ENCODE results near the gene PTN. TPM values are rescaled to one million over a fixed set of nuclear protein-coding genes. Genes with fewer than 3 reads are reported as not detected.

Gene PTN
- total RNA-seq, 1 donor from 2014 or later: 10.4 TPM

DNA sequence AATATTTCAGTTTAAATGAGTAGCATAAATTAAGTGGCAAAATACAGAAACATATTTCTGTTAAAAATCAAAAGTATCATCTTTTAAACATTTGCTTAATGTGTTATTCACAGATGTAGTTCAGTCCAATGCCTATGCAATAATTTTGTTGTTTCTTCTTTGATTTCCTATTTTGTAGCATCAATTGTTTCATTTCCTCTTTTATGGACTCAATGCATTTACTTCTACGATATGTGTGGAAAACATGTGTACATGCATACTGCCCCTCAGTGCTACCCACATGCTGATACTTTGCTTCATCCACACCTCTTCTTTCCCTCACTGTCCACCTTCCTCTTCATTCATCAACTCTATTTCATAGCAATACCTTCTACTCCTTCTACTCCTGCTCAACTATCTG, 108.1 kb downstream of the PTN start:
- TF ChIP-seq, protein P1, sequence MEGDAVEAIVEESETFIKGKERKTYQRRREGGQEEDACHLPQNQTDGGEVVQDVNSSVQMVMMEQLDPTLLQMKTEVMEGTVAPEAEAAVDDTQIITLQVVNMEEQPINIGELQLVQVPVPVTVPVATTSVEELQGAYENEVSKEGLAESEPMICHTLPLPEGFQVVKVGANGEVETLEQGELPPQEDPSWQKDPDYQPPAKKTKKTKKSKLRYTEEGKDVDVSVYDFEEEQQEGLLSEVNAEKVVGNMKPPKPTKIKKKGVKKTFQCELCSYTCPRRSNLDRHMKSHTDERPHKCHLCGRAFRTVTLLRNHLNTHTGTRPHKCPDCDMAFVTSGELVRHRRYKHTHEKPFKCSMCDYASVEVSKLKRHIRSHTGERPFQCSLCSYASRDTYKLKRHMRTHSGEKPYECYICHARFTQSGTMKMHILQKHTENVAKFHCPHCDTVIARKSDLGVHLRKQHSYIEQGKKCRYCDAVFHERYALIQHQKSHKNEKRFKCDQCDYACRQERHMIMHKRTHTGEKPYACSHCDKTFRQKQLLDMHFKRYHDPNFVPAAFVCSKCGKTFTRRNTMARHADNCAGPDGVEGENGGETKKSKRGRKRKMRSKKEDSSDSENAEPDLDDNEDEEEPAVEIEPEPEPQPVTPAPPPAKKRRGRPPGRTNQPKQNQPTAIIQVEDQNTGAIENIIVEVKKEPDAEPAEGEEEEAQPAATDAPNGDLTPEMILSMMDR (IDR thresholded peaks at IDR 0.05; ENCODE audit: insufficient read depth, low read length, poor library complexity, severe bottlenecking): no peak
- H3K4me3 ChIP-seq (ENCODE audit: low read depth, low read length): no peak overlapping the region

DNA sequence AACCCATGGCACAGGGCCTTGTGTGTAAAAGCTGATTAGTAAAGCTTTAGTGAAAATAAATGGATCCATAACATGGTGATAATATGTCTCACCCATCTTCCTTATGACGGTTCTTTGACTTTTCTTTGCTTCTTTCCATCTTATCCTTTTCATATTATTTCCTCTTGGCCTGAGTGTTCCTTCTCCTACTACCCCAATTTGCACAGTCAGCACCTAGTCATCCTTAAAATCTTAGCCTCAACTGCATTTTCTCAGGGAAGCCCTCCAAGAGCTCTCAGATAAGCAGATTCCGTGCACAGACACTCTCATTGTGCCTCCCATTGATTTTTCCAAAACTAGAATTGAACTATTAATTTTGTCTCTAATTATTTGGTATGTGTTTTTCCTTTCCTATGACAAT, 112.4 kb downstream of the PTN start:
- DNase-seq (ENCODE audit: low read depth): no peak
- TF ChIP-seq, protein P1 (IDR thresholded peaks at IDR 0.05; ENCODE audit: insufficient read depth, low read length, poor library complexity, severe bottlenecking): no peak

More for the DNA sequence above, 108.1 kb downstream of the PTN start:
- no peaks in the 10 kb centered on the region for H3K27me3 ChIP-seq (ENCODE audit: control insufficient read depth, insufficient read depth, low read length)
- DNase-seq (ENCODE audit: low read depth): no peak
- no peaks in the 10 kb centered on the region for H3K36me3 ChIP-seq (ENCODE audit: control insufficient read depth, insufficient read depth, low read length)

DNA sequence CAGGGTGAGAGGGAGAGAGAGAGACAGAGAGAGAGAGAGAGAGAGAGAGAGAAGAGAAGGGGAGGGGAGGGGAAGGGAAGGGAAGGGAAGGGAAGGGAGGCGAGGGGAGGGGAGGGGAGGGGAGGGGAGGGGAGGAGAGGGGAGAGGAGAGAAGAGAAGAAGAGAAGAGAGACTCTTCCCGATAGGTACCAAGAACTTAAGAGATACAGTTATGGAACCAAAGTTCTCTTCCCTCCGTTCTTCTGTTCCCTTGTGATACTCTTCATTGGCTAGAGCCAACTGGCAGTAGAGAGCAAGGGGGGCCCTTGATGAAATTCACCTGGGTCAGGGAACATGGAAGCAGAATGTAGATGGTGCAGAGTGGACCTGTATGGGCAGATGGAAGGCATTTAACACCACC, 122.1 kb downstream of the PTN start:
- H3K4me3 ChIP-seq (ENCODE audit: low read depth, low read length): no peak overlapping the region
- DNase-seq (ENCODE audit: low read depth): no peak
- TF ChIP-seq, protein P1 (IDR thresholded peaks at IDR 0.05; ENCODE audit: insufficient read depth, low read length, poor library complexity, severe bottlenecking): no peak

More for the DNA sequence above, 112.4 kb downstream of the PTN start:
- H3K4me3 ChIP-seq (ENCODE audit: low read depth, low read length): no peak overlapping the region
- H3K27me3 ChIP-seq (ENCODE audit: control insufficient read depth, insufficient read depth, low read length): no peaks in the 10 kb centered on the region
- no peaks in the 10 kb centered on the region for H3K36me3 ChIP-seq (ENCODE audit: control insufficient read depth, insufficient read depth, low read length)

DNA sequence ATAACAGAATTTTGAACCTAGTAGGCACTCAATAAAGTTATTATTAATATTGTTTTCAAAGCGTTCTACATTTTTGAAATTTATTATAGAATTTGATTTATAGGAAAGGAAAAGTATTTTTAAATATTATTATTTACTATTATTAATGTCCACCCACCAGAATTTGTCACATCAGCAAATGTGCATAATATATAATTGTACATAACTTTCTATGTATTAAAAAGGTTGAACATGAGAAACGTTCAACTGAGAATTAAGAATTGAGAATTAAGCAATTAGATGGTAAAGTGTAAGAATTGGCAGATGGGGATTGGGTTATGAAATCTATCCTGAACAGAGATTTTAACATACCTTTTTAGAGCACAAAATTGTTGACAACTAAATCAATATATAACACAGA, 129.8 kb downstream of the PTN start:
- TF ChIP-seq, protein P1 (IDR thresholded peaks at IDR 0.05; ENCODE audit: insufficient read depth, low read length, poor library complexity, severe bottlenecking): no peak
- no peak for DNase-seq (ENCODE audit: low read depth)
- Histone ChIP-seq H3K27me3 (ENCODE audit: control insufficient read depth, insufficient read depth, low read length) (no peaks in the 10 kb centered on the region), H3K4me3 (ENCODE audit: low read depth, low read length) (no peak overlapping the region), H3K36me3 (ENCODE audit: control insufficient read depth, insufficient read depth, low read length) (no peaks in the 10 kb centered on the region)

More for the DNA sequence above, 122.1 kb downstream of the PTN start:
- Histone ChIP-seq H3K36me3 (ENCODE audit: control insufficient read depth, insufficient read depth, low read length) (no peaks in the 10 kb centered on the region), H3K27me3 (ENCODE audit: control insufficient read depth, insufficient read depth, low read length) (no peaks in the 10 kb centered on the region)

DNA sequence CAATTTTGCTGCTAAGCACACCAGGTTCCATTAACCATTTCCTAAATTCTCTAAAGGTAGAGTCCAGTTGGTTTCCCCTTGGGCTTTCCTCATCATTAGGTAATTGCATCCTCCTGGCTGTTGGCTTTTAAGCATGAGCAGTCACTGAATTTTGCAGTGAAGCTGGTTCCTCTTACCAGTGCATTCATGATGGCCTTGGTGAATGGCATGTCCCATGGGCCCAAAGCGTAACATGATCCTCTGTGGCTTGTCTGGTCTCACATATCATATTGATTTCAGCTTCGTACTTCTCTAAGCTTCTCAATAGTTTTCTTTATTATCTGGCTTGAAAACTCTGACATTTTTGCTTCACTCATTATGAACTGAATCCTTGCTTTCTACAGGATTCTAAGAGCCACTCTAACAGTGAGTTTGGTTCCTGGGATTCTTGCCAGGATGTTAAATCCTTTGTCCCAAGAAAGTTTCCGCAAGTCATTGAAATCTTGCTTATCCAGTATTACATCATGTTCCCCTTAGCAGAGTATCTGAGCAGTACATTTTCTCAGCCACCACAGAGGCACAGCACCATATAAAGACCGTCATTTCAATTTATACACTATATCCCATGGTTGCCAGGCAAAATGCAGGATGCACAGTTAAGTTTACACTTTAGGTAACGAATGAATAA, 134.2 kb downstream of the PTN start:
- Histone ChIP-seq H3K4me3 (ENCODE audit: low read depth, low read length) (no peak overlapping the region), H3K36me3 (ENCODE audit: control insufficient read depth, insufficient read depth, low read length) (no peaks in the 10 kb centered on the region), H3K27me3 (ENCODE audit: control insufficient read depth, insufficient read depth, low read length) (no peaks in the 10 kb centered on the region)
- TF ChIP-seq, protein P1 (IDR thresholded peaks at IDR 0.05; ENCODE audit: insufficient read depth, low read length, poor library complexity, severe bottlenecking): no peak
- DNase-seq (ENCODE audit: low read depth): no peak

DNA sequence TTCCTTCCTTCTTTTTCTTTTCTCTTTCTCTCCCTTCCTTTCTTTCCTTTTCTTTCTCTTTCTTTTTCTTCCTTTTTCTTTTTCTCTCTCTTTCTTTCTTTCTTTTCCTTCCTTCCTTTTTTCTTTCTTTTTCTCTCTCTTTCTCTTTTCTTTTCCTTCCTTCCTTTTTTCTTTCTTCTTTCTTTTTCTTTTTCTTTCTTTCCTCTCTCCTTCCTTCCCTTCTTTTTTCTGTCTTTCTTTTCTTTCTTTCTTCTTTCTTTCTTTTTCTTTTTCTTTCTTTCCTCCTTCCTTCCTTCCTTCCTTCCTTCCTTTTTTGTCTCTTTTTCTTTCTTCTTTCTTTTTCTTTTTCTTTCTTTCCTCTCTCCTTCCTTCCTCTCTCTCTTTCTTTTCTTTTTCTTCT, 136.8 kb downstream of the PTN start:
- TF ChIP-seq, protein P1 (IDR thresholded peaks at IDR 0.05; ENCODE audit: insufficient read depth, low read length, poor library complexity, severe bottlenecking): no peak
- no peak for DNase-seq (ENCODE audit: low read depth)
- Histone ChIP-seq H3K36me3 (ENCODE audit: control insufficient read depth, insufficient read depth, low read length) (no peaks in the 10 kb centered on the region), H3K27me3 (ENCODE audit: control insufficient read depth, insufficient read depth, low read length) (no peaks in the 10 kb centered on the region), H3K4me3 (ENCODE audit: low read depth, low read length) (no peak overlapping the region)

Measured in kidney epithelial cell (primary cell).